HepG2 (cell line): ENCODE results near the gene DTNB. TPM values are rescaled to one million over a fixed set of nuclear protein-coding genes. Genes with fewer than 3 reads are reported as not detected.

ENCODE experiments used
- ATAC-seq: fragments of 200-7000 bp; cut with Tn5 transposase; 3 replicates; pipeline ENCODE4 v1.9.1; 2020; ENCODE audit warnings: mild to moderate bottlenecking, moderate library complexity
- BruUV-seq: library from RNA; stranded (reverse); fragments of 400-500 nt; replicated peaks from 2 replicates; lab custom pipeline; 2021; lab: Mats Ljungman, UMichigan
- CTCF ChIA-PET: fragments of 300-600 bp; formaldehyde crosslinking; extraction: SDS; loops from one replicate; lab custom pipeline; 2021; ENCODE audit warnings: low total read pairs, inconsistent platforms, low intra/inter-chr PET ratio; lab: Yijun Ruan, JAX
- POLR2A ChIA-PET: fragments of 350-600 bp; sonication (Branson Sonifier 250); formaldehyde crosslinking; loops from one replicate; lab custom pipeline; 2020; ENCODE audit warnings: antibody characterized with exemption, inconsistent platforms; lab: Yijun Ruan, JAX
- DNase-seq: peaks from one replicate; pipeline ENCODE4 v3.0.0-alpha.2; 2015; ENCODE audit warnings: low spot score
- FAIRE-seq: peaks from 3 replicates; lab custom pipeline; 2011; peaks lifted over from hg19 to GRCh38; lab: Jason Lieb, UNC
- H2AFZ ChIP-seq: one replicate; pipeline ENCODE4 v1.6.1; 2011; ENCODE audit warnings: low read length, inconsistent platforms
- H3K27ac ChIP-seq: fragments of 300-600 bp; 3 replicates; pipeline ENCODE4 v1.8.0; 2011; ENCODE audit warnings: mixed run types, mild to moderate bottlenecking, mixed read lengths, low read length, inconsistent platforms; ENCODE audit not compliant: insufficient read depth; ENCODE audit errors: extremely low read length
- H3K27me3 ChIP-seq, 2 experiments: fragments of 200-600 bp in 1 of 2; 2 replicates in 1 of 2; 3 replicates in 1 of 2; pipeline versions ENCODE4 v1.6.0 to v1.8.0; 2011; ENCODE audit warnings: low read length in 2 of 2, mild to moderate bottlenecking in 2 of 2, moderate library complexity in 2 of 2, inconsistent platforms in 1 of 2; ENCODE audit not compliant: insufficient read depth in 2 of 2, control insufficient read depth in 1 of 2
- H3K36me3 ChIP-seq, 2 experiments: fragments of 200-600 bp in 1 of 2; replicated peaks in 1 of 2; 2 replicates in 1 of 2; 3 replicates in 1 of 2; pipeline versions ENCODE4 v1.5.1 to v1.8.0; 2011; ENCODE audit warnings: low read length in 2 of 2, inconsistent platforms in 1 of 2; ENCODE audit not compliant: insufficient read depth in 2 of 2, control insufficient read depth in 1 of 2
- H3K4me1 ChIP-seq: 2 replicates; pipeline ENCODE4 v1.5.1; 2012; ENCODE audit warnings: low read length, inconsistent platforms; ENCODE audit not compliant: insufficient read depth
- H3K4me2 ChIP-seq: 2 replicates; pipeline ENCODE4 v1.6.0; 2011; ENCODE audit warnings: low read depth, low read length, inconsistent platforms
- H3K4me3 ChIP-seq, 3 experiments: fragments of 200-600 bp in 1 of 3; sonication (generic), shearing (Covaris generic) in 1 of 3; replicated peaks in 1 of 3; 2 replicates each; pipeline ENCODE4 v1.5.1; 2011 to 2016; ENCODE audit warnings: low read length in 3 of 3, inconsistent platforms in 2 of 3, low read depth in 2 of 3, mild to moderate bottlenecking in 2 of 3, control low read depth in 1 of 3, mixed read lengths in 1 of 3; ENCODE audit not compliant: insufficient read depth in 1 of 3
- H3K79me2 ChIP-seq: one replicate; pipeline ENCODE4 v1.6.1; 2011; ENCODE audit warnings: low read length, inconsistent platforms; ENCODE audit not compliant: insufficient read depth
- H3K9ac ChIP-seq: 2 replicates; pipeline ENCODE4 v1.6.0; 2011; ENCODE audit warnings: mild to moderate bottlenecking, low read depth, low read length, inconsistent platforms; ENCODE audit not compliant: insufficient read depth
- H3K9me3 ChIP-seq: 2 replicates; pipeline ENCODE4 v1.5.1; 2012; ENCODE audit warnings: mild to moderate bottlenecking, low read length
- H4K20me1 ChIP-seq: 2 replicates; pipeline ENCODE4 v1.6.0; 2011; ENCODE audit warnings: inconsistent platforms, mild to moderate bottlenecking, low read length, moderate library complexity; ENCODE audit not compliant: insufficient read depth
- ATF4 ChIP-seq, 2 experiments: fragments of 450-650 bp in 1 of 2; sonication (generic) in 1 of 2; formaldehyde crosslinking; IDR thresholded peaks; 2 replicates each; pipeline versions ENCODE4 v1.5.0 to v1.8.0; 2020 to 2022; ENCODE audit warnings: mild to moderate bottlenecking in 1 of 2, missing genetic modification reagents in 1 of 2
- FOXK2 ChIP-seq: fragments of 450-650 bp; IDR thresholded peaks from 2 replicates; pipeline ENCODE4 v1.6.1; 2016
- JARID2 ChIP-seq: sonication (generic); formaldehyde crosslinking; IDR thresholded peaks from 2 replicates; pipeline ENCODE4 v1.8.1; 2023; ENCODE audit warnings: missing genetic modification reagents, inconsistent platforms; ENCODE audit not compliant: insufficient replicate concordance
- MTA3 ChIP-seq: sonication (generic); formaldehyde crosslinking; IDR thresholded peaks from 2 replicates; pipeline ENCODE4 v1.4.0; 2020; ENCODE audit warnings: missing genetic modification reagents
- NR2C2 ChIP-seq: sonication (generic); formaldehyde crosslinking; IDR thresholded peaks from 2 replicates; pipeline ENCODE4 v1.4.0; 2020; ENCODE audit warnings: missing genetic modification reagents, mild to moderate bottlenecking, moderate library complexity, borderline replicate concordance
- SP140L ChIP-seq: sonication (generic); formaldehyde crosslinking; IDR thresholded peaks from 2 replicates; pipeline ENCODE4 v1.4.0; 2020; ENCODE audit warnings: missing genetic modification reagents, borderline replicate concordance
- TEAD2 ChIP-seq: sonication (generic); formaldehyde crosslinking; IDR thresholded peaks from 2 replicates; pipeline ENCODE4 v1.9.0; 2021; ENCODE audit warnings: missing genetic modification reagents
- ZBTB34 ChIP-seq: sonication (generic); formaldehyde crosslinking; IDR thresholded peaks from 2 replicates; pipeline ENCODE4 v1.8.0; 2022; ENCODE audit warnings: mild to moderate bottlenecking, missing genetic modification reagents
- ZIK1 ChIP-seq: sonication (generic); formaldehyde crosslinking; IDR thresholded peaks from 2 replicates; pipeline ENCODE4 v1.5.0; 2020; ENCODE audit warnings: mild to moderate bottlenecking, low read depth, missing genetic modification reagents, borderline replicate concordance
- ZNF276 ChIP-seq: sonication (generic); formaldehyde crosslinking; IDR thresholded peaks from 2 replicates; pipeline ENCODE4 v1.4.0; 2020; ENCODE audit warnings: mild to moderate bottlenecking, low read depth, missing genetic modification reagents
- ZNF331 ChIP-seq: sonication (generic); formaldehyde crosslinking; IDR thresholded peaks from 2 replicates; pipeline ENCODE4 v1.4.0; 2020; ENCODE audit warnings: missing genetic modification reagents
- ZNF879 ChIP-seq: sonication (generic); formaldehyde crosslinking; IDR thresholded peaks from 2 replicates; pipeline ENCODE4 v1.8.1; 2023; ENCODE audit warnings: missing genetic modification reagents
- WGBS: methylation state at CpG from one replicate; pipeline ENCODE4 v1.1.6; 2017; ENCODE audit warnings: low lambda C conversion rate; 5-methylcytosine and 5-hydroxymethylcytosine counted together
- in situ Hi-C: cut with HindIII; loops from 2 replicates; pipeline ENCODE4 v1.10.0; 2017; ENCODE audit warnings: low pct_unique_long_range_greater_than_20kb; ENCODE audit not compliant: extremely low pct_ligation_motif_present
- intact Hi-C: fragments of 100-400 bp; cut with micrococcal nuclease; formaldehyde crosslinking; loops from one replicate; pipeline ENCODE4 v1.10.0; 2022; ENCODE audit not compliant: unreplicated experiment
- polyA plus RNA-seq, 8 experiments: library from polyadenylated mRNA; depleted of rRNA in 3 of 8; stranded (reverse) in 7 of 8; unstranded in 1 of 8; fragments of >200 nt; fragmentation: Illumina TruSeq in 4 of 8; extraction: Trizol in 4 of 8; gene quantifications; 2 replicates each; pipeline versions ENCODE4 v1.2.1 to v1.2.3, GENCODE V29; 2011 to 2016; ENCODE audit warnings: low read depth in 4 of 8, missing spikeins in 1 of 8, mixed read lengths in 1 of 8; ENCODE audit not compliant: insufficient read depth in 1 of 8
- total RNA-seq, 5 experiments: library from RNA; depleted of rRNA; stranded (reverse); fragments of >200 nt; fragmentation: Illumina TruSeq; extraction: Trizol; gene quantifications; 2 replicates each; pipeline ENCODE4 v1.2.3, GENCODE V29; 2016; ENCODE audit warnings: low read depth in 1 of 5
- TF ChIP-seq, protein P1 (sequence below): sonication (generic); formaldehyde crosslinking; IDR thresholded peaks from 2 replicates; pipeline ENCODE4 v1.4.0; 2020; ENCODE audit warnings: missing genetic modification reagents, mild to moderate bottlenecking, borderline replicate concordance
- TF ChIP-seq, protein P2 (sequence below): sonication (generic); formaldehyde crosslinking; IDR thresholded peaks from 2 replicates; pipeline ENCODE4 v1.8.1; 2023; ENCODE audit warnings: missing genetic modification reagents, mild to moderate bottlenecking, borderline replicate concordance
- TF ChIP-seq, protein P3 (sequence below): sonication (generic); IDR thresholded peaks from 2 replicates; pipeline ENCODE4 v1.6.1; 2016; ENCODE audit warnings: low read depth, borderline replicate concordance

DTNB gene
- total and polyA plus RNA-seq, 2 of the 13 experiments (the other 11 are each of a cell fraction or from before 2014, with no cell fraction given): 14.4 to 23.9 TPM

- ATAC-seq (peak; percentile 57), DNase-seq (peak; percentile 46), FAIRE-seq (peak; percentile 4)
- intact Hi-C loops (no loop called here), in situ Hi-C loops (no loop called here)
- peak overlapping the region; percentile 54 for H3K27ac ChIP-seq
- H3K4me2 ChIP-seq: peak overlapping the region; percentile 69
- no peaks in the 10 kb centered on the region for H3K9me3 ChIP-seq
- H3K4me1 ChIP-seq: peaks cover 40% of the 10 kb centered on the region
- peak overlapping the region; percentile 53 to 81 (median 64) for H3K4me3 ChIP-seq
- no peaks in the 10 kb centered on the region for H3K79me2 ChIP-seq
- no peak overlapping the region for H2AFZ ChIP-seq
- WGBS: 24% methylated on average over 7 of the region's 18 CpGs
- no peaks in the 10 kb centered on the region; the same call in 1 of the 2 replicates for H4K20me1 ChIP-seq
- H3K9ac ChIP-seq: no peak overlapping the region; the same call in 1 of the 2 replicates
- H3K36me3 ChIP-seq: no peaks in the 10 kb centered on the region
- H3K27me3 ChIP-seq: peaks cover 0 to 20% of the 10 kb centered on the region in 2 experiments; a peak in 2 of 5 replicates
- CTCF ChIA-PET: no interaction called here
- BruUV-seq: no TSS peak
- POLR2A ChIA-PET: interaction anchor here (1.1 kb wide), 1 partner anchor 23 kb away, joined by 4 read pairs; no protein-coding TSS in a partner anchor
- TF ChIP-seq, protein P1, sequence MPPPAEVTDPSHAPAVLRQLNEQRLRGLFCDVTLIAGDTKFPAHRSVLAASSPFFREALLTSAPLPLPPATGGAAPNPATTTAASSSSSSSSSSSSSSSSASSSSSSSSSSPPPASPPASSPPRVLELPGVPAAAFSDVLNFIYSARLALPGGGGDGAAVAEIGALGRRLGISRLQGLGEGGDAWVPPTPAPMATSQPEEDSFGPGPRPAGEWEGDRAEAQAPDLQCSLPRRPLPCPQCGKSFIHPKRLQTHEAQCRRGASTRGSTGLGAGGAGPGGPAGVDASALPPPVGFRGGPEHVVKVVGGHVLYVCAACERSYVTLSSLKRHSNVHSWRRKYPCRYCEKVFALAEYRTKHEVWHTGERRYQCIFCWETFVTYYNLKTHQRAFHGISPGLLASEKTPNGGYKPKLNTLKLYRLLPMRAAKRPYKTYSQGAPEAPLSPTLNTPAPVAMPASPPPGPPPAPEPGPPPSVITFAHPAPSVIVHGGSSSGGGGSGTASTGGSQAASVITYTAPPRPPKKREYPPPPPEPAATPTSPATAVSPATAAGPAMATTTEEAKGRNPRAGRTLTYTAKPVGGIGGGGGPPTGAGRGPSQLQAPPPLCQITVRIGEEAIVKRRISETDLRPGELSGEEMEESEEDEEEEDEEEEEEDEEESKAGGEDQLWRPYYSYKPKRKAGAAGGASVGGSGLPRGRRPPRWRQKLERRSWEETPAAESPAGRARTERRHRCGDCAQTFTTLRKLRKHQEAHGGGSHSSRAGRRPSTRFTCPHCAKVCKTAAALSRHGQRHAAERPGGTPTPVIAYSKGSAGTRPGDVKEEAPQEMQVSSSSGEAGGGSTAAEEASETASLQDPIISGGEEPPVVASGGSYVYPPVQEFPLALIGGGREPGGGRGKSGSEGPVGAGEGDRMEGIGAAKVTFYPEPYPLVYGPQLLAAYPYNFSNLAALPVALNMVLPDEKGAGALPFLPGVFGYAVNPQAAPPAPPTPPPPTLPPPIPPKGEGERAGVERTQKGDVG (CRISPR knock-in tag): no peak
- TF ChIP-seq ZNF879 (CRISPR knock-in tag) (no peak), SP140L (CRISPR knock-in tag) (no peak), ZNF331 (CRISPR knock-in tag) (peak; percentile 16; the same call in 1 of the 2 replicates), MTA3 (CRISPR knock-in tag) (no peak), TEAD2 (CRISPR knock-in tag) (no peak), NR2C2 (CRISPR knock-in tag) (0 out of 2 replicates have a peak, but pooled peaks have one; percentile 15), ZNF276 (0 out of 2 replicates have a peak, but pooled peaks have one; percentile 20), JARID2 (no peak), FOXK2 (no peak), ZIK1 (CRISPR knock-in tag) (peak; percentile 45; the same call in 1 of the 2 replicates), ATF4 (CRISPR knock-in tag; IDR thresholded peaks at IDR 0.05) (0 out of 4 replicates have a peak, but pooled peaks of 1 of the 2 experiments have one; percentile 31), ZBTB34 (0 out of 2 replicates have a peak, but pooled peaks have one; percentile 20)
- TF ChIP-seq, protein P2, sequence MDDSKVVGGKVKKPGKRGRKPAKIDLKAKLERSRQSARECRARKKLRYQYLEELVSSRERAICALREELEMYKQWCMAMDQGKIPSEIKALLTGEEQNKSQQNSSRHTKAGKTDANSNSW (CRISPR knock-in tag): no peak
- TF ChIP-seq, protein P3, sequence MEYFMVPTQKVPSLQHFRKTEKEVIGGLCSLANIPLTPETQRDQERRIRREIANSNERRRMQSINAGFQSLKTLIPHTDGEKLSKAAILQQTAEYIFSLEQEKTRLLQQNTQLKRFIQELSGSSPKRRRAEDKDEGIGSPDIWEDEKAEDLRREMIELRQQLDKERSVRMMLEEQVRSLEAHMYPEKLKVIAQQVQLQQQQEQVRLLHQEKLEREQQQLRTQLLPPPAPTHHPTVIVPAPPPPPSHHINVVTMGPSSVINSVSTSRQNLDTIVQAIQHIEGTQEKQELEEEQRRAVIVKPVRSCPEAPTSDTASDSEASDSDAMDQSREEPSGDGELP: peak; percentile 41; the same call in 1 of the 2 replicates
Observed at GRCh38 chr2:25339791-25340180, 333.6 kb downstream of the DTNB start.
